ENCODE data around the gene FBXL17.

DNA sequence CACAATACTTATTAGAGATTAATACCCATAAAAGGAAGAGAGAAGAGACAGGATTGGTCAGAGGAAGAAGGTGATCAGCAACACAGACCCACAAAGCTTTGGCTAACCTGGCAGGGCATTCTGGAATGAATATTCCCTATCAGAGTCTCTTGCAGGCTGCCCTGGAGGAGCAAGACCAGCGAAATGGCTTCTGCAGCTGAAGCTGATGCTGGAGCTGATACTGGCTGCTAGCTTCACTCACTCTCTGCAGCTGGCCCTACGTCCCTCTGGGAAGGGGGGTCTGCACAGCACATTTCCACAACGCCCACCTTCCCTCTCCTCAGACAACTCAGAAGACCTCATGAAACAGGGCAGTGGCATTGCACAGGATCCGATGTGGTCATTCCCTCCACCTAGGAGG, 541.3 kb downstream of the FBXL17 start:
- TF ChIP-seq SIN3A (IDR thresholded peaks at IDR 0.05; ENCODE audit: borderline replicate concordance, insufficient read depth, low read length) (no peak), POLR2AphosphoS5 (IDR thresholded peaks at IDR 0.05; ENCODE audit: low read depth, low read length) (no peak)
